ENCODE data around the gene GLRX. TPM values are rescaled to one million over a fixed set of nuclear protein-coding genes. Genes with fewer than 3 reads are reported as not detected.

GLRX gene
- total and polyA plus RNA-seq, 2 of the 4 experiments (the other 2 are of a cell fraction): 142 to 193 TPM

DNA sequence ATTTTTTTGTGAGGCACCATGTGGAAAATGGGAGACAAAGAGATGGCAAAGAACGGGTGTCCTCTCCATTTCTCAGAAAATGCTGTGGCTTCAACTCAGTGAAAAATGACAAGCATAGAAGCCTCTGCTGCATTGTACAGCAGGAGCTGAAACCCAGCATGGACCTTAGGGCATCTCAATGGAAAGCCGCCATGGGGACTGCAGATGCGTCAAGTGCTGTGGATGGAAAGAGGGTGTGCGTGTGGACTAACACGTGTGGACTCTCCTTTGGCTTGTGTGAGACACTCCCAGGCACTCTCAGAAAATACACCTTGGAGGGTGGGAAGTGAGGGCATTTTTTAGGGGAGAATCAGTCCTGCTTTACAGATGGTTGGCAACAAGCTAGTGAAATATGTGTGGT is 2.2 kb upstream of the GLRX start:
- H2BK5ac ChIP-seq (ENCODE audit: low read depth, low read length, poor library complexity, severe bottlenecking): peak overlapping the region; percentile 92
- H3K18ac ChIP-seq (ENCODE audit: low read depth, low read length): peak overlapping the region; percentile 80
- H4K20me1 ChIP-seq (ENCODE audit: insufficient read depth, low read length): peaks cover 14% of the 10 kb centered on the region; the same call in 1 of the 2 replicates
- H2BK20ac ChIP-seq (ENCODE audit: low read depth, low read length): peak overlapping the region; percentile 94
- H3K4me1 ChIP-seq (ENCODE audit: control insufficient read depth, insufficient read depth, low read length): peaks cover 16% of the 10 kb centered on the region
- H3K4me2 ChIP-seq (ENCODE audit: low read depth, low read length): no peak overlapping the region
- H3K9me1 ChIP-seq (ENCODE audit: insufficient read depth, low read length): peaks cover 11% of the 10 kb centered on the region
- H3K14ac ChIP-seq (replicated peaks; ENCODE audit: low read depth, low read length): peak overlapping the region; percentile 91
- no peak overlapping the region for H3K4me3 ChIP-seq (ENCODE audit: insufficient read depth, low read depth, low read length)
- H2BK15ac ChIP-seq (ENCODE audit: low read depth, low read length): peak overlapping the region; percentile 97; the same call in 2 of the 3 replicates
- ATAC-seq (ENCODE audit: low read depth) (no peak), DNase-seq (no peak)
- 0 out of 2 replicates have a peak overlapping the region, but pooled peaks have one; percentile 5 for H3K56ac ChIP-seq (ENCODE audit: extremely low read depth, insufficient read depth, low read length)
- no peaks in the 10 kb centered on the region for H3K9me3 ChIP-seq (ENCODE audit: control insufficient read depth, insufficient read depth, low read length)
- peak overlapping the region; percentile 72 to 97 for H4K8ac ChIP-seq (ENCODE audit: low read depth in 2 of 2, low read length in 2 of 2)
- in situ Hi-C loops (cut with MboI; ENCODE audit: low sequenced_read_pairs): loop anchor here (5.0 kb wide), 1 partner anchor 37 kb away; no protein-coding TSS in a partner anchor
- peak overlapping the region; percentile 6 for H2AFZ ChIP-seq (replicated peaks; ENCODE audit: low read length, poor library complexity)
- H3K27ac ChIP-seq (ENCODE audit: insufficient read depth, low read length): peak overlapping the region; percentile 95
- peak overlapping the region; percentile 64 for H4K5ac ChIP-seq (ENCODE audit: low read depth, low read length)
- peak overlapping the region; percentile 33 for H2AK9ac ChIP-seq (replicated peaks; ENCODE audit: low read depth, low read length, poor library complexity)
- no peak overlapping the region for H3K23ac ChIP-seq (ENCODE audit: low read depth, low read length)
- peak overlapping the region; percentile 92 for H3K4ac ChIP-seq (ENCODE audit: low read depth, low read length)
- no peak overlapping the region for H3K9ac ChIP-seq (ENCODE audit: low read depth, low read length)
- intact Hi-C loops (cut with micrococcal nuclease): no loop called here
- H3K27me3 ChIP-seq (ENCODE audit: control insufficient read depth, insufficient read depth, low read length): no peaks in the 10 kb centered on the region
- peaks cover 0 to 32% of the 10 kb centered on the region in 2 experiments; a peak in 2 of 4 replicates for H3K79me1 ChIP-seq (ENCODE audit: low read depth in 1 of 2, low read length in 2 of 2)
- peak overlapping the region; percentile 92 for H4K91ac ChIP-seq (ENCODE audit: insufficient read depth, low read depth, low read length)
- H3K36me3 ChIP-seq (ENCODE audit: control insufficient read depth, insufficient read depth, low read length): no peaks in the 10 kb centered on the region
- CTCF ChIA-PET: no interaction called here
- WGBS, 2 experiments (ENCODE audit: extremely low coverage in 2 of 2, insufficient read length in 1 of 2): 100% methylated on average over 1 of the region's 5 CpGs; no CpG with 5 or more reads in 1 of the 2 experiments
- dilution Hi-C loops (cut with HindIII; ENCODE audit: low sequenced_read_pairs, unreplicated experiment): no loop called here
- no TSS peak for BruUV-seq (replicated peaks)
- peak overlapping the region; percentile 93 for H2AK5ac ChIP-seq (ENCODE audit: low read depth, low read length)
- TF ChIP-seq FOS (IDR thresholded peaks at IDR 0.05; ENCODE audit: low read depth, low read length): no peak
- H2BK120ac ChIP-seq (ENCODE audit: low read depth, low read length): peak overlapping the region; percentile 94
- POLR2A ChIA-PET (ENCODE audit: unreplicated experiment): interaction anchor here (1.2 kb wide), 1 partner anchor 9 kb away, joined by 3 read pairs; no protein-coding TSS in a partner anchor
